ENCODE results near the gene LRG1.

The LRG1 gene

DNA sequence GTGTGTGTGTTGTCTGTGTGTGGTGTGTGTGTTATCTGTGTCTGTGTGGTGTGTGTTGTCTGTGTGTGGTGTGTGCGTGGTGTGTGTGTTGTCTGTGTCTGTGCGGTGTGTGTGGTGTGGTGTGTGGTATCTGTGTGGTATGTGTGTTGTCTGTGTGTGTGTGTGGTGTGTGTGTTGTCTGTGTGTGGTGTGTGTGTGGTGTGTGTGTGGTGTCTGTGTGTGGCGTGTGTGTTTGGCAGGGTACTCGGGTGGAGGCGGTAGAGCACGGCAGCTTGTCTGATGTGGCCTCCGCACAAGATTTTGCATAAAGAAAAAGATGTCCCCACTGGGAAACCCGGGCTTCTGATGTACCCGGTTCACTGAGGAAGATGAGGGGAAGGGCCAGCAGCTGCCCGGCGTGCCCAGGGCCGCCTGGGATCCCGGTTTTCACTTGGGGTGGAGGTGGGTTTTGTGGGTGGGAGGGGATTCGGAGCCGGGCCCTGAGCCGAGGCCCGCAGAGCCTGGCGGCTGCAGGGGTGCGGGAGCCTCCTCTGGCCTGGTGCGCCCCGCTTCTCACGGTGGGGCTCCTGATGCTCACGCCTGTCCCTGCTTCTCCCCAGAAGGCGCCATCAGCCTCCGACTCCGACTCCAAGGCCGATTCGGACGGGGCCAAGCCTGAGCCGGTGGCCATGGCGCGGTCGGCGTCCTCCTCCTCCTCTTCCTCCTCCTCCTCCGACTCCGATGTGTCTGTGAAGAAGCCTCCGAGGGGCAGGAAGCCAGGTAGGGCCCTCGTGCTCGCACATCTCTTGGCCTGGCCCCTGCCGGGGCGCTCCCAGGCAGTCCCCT lies 46.5 kb downstream of the LRG1 start:
- DNase-seq (ENCODE audit: low read depth), result no peak

DNA sequence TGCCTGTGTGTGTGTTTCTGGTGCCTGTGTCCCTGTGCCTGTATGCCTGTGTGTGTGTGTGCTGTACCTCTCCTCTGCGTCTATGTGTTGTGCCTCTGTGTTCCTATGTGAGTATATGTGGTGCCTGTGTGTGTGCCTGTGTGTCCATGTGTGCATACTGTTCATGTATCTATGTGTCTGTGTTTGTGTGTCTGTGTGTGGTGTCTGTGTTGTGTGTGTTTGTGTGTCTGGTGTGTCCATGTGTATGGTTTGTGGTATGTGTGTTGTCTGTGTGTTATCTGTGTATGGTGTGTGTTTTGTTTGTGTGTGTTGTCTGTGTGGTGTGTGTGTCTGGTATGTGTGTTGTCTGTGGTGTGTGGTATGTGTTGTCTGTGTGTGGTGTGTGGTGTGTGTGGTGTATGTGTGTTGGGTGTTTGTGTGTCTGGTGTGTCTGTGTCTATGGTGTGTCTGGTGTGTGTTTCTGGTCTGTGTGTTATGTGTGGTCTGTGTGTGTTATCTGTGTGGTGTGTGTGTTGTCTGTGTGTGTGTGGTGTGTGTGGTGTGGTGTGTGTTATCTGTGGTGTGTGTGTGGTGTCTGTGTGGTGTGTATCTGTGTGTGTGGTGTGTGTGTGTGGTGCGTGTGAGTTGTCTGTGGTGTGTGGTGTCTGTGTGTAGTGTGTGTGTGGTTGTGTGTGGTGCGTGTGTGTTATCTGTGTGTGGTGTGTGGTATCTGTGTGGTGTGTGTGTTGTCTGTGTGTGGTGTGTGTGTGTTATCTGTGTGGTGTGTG lies 47.3 kb downstream of the LRG1 start:
- no peak for DNase-seq (ENCODE audit: low read depth)

DNA sequence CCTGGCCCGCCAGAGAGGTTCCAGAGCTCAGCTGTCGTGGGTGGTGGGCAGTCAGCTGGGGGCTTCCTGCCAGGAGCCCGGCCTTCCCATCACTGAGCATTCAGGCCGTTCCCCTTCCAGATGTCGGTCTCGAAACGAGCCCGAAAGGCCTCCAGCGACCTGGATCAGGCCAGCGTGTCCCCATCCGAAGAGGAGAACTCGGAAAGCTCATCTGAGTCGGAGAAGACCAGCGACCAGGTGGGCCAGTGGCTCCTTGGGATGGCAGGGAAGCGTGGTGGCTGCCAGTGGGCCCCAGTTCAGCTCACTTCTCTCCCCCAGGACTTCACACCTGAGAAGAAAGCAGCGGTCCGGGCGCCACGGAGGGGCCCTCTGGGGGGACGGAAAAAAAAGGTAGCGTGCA lies 48.4 kb downstream of the LRG1 start:
- DNase-seq (ENCODE audit: low read depth), result no peak

- DNase-seq (ENCODE audit: low read depth), result no peak
These were observed 51.3 kb downstream of the LRG1 start for GRCh38 chr19:4488496-4488895.

- DNase-seq (ENCODE audit: low read depth), result no peak
These were observed 52.3 kb downstream of the LRG1 start for GRCh38 chr19:4487572-4487971.
